ENCODE results near the gene ATG12.
"Not testable (repeated sequence)": the region's sequence is repeated elsewhere in the genome, so short reads cannot be mapped to it uniquely, and the experiment has no call there.

DNA sequence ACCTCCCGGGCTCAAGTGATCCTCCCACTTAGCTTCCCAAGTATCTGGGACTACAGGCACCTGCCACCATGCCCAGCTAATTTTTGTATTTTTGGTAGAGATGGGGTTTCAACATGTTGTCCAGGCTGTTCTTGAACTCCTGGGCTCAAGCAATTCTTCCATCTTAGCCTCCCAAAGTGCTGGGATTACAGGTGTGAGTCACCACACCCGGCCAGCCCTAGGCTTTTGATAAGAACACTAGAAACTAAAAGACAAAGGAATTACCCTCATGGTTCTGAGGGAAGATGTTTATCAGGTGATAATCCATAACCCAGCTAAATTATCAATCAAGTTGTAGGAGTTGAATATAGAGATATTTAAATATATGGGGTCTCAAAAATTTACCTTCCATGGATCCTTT, 33.3 kb downstream of the ATG12 start:
- not testable (repeated sequence) for TF ChIP-seq CTCF (IDR thresholded peaks at IDR 0.05); MYBL2 (CRISPR knock-in tag; IDR thresholded peaks at IDR 0.05); NFYB (CRISPR knock-in tag; conservative IDR thresholded peaks at IDR 0.05; ENCODE audit: low read depth); HMGXB4 (CRISPR knock-in tag; IDR thresholded peaks at IDR 0.05); CREB1 (CRISPR knock-in tag; IDR thresholded peaks at IDR 0.05); GABPB1 (CRISPR knock-in tag; IDR thresholded peaks at IDR 0.05); ESRRA (CRISPR knock-in tag; IDR thresholded peaks at IDR 0.05; ENCODE audit: borderline replicate concordance); ETV6 (CRISPR knock-in tag; IDR thresholded peaks at IDR 0.05); ZNF138 (CRISPR knock-in tag; conservative IDR thresholded peaks at IDR 0.05); NR2C2 (CRISPR knock-in tag; IDR thresholded peaks at IDR 0.05)
- TF ChIP-seq, protein P1, sequence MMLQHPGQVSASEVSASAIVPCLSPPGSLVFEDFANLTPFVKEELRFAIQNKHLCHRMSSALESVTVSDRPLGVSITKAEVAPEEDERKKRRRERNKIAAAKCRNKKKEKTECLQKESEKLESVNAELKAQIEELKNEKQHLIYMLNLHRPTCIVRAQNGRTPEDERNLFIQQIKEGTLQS (CRISPR knock-in tag; conservative IDR thresholded peaks at IDR 0.05), result not testable (repeated sequence)
- TF ChIP-seq, protein P2, sequence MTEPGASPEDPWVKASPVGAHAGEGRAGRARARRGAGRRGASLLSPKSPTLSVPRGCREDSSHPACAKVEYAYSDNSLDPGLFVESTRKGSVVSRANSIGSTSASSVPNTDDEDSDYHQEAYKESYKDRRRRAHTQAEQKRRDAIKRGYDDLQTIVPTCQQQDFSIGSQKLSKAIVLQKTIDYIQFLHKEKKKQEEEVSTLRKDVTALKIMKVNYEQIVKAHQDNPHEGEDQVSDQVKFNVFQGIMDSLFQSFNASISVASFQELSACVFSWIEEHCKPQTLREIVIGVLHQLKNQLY (CRISPR knock-in tag; IDR thresholded peaks at IDR 0.05), result not testable (repeated sequence)

Measured in WTC11 (cell line).